C4-2B (cell line): ENCODE results near the gene PRKCH.

Experiments
- ZFX ChIP-seq: fragments of 450-650 bp; IDR thresholded peaks from 2 replicates; pipeline ENCODE4 v1.6.1; 2017
- TF ChIP-seq, protein P1 (sequence below): fragments of 450-650 bp; conservative IDR thresholded peaks from 2 replicates; pipeline ENCODE4 v1.5.1; 2017; ENCODE audit warnings: mild to moderate bottlenecking

- TF ChIP-seq, protein P1, sequence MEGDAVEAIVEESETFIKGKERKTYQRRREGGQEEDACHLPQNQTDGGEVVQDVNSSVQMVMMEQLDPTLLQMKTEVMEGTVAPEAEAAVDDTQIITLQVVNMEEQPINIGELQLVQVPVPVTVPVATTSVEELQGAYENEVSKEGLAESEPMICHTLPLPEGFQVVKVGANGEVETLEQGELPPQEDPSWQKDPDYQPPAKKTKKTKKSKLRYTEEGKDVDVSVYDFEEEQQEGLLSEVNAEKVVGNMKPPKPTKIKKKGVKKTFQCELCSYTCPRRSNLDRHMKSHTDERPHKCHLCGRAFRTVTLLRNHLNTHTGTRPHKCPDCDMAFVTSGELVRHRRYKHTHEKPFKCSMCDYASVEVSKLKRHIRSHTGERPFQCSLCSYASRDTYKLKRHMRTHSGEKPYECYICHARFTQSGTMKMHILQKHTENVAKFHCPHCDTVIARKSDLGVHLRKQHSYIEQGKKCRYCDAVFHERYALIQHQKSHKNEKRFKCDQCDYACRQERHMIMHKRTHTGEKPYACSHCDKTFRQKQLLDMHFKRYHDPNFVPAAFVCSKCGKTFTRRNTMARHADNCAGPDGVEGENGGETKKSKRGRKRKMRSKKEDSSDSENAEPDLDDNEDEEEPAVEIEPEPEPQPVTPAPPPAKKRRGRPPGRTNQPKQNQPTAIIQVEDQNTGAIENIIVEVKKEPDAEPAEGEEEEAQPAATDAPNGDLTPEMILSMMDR = no peak
- TF ChIP-seq ZFX = no peak
These were observed 95.2 kb downstream of the PRKCH start for GRCh38 chr14:61416591-61416990.
